Measurements from ENCODE around the gene FRYL.

The FRYL gene

DNA sequence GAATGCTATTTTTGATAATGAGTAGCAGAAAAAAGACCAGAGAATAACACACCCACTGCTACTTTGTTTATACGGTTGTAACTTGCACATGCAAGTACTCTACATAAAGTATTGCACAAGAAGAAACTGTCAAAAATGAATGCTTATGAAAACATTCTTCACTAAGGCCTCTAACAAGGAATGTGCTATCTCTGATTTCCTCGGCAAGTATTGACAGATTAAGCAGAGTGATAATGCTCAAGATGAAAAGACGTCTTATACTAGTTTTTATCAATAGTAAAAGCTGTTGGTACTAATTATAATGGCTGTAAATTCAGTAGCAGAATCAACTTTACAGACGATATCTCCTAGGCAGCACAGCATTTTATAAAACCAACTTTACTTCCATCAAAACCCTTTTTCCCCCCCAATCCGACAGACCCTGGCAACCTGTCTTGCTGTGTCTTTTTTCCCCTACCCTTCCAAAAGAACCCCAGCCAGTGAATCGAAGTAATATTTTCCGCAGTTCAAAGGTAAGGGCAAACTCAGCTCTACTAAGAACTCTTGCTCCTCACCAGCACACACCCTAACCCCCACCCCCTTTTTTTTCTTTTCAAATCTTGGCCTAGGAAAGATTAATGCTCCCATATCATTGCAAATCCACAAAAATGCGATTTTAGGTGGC, 1.5 kb downstream of the FRYL start:
- ChIA-PET CTCF (no interaction called here), POLR2A (no interaction called here)
- no peak for DNase-seq (ENCODE audit: extremely low spot score)
- TF ChIP-seq, protein P1, sequence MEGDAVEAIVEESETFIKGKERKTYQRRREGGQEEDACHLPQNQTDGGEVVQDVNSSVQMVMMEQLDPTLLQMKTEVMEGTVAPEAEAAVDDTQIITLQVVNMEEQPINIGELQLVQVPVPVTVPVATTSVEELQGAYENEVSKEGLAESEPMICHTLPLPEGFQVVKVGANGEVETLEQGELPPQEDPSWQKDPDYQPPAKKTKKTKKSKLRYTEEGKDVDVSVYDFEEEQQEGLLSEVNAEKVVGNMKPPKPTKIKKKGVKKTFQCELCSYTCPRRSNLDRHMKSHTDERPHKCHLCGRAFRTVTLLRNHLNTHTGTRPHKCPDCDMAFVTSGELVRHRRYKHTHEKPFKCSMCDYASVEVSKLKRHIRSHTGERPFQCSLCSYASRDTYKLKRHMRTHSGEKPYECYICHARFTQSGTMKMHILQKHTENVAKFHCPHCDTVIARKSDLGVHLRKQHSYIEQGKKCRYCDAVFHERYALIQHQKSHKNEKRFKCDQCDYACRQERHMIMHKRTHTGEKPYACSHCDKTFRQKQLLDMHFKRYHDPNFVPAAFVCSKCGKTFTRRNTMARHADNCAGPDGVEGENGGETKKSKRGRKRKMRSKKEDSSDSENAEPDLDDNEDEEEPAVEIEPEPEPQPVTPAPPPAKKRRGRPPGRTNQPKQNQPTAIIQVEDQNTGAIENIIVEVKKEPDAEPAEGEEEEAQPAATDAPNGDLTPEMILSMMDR (IDR thresholded peaks at IDR 0.05; ENCODE audit: control extremely low read depth, extremely low read depth, low read depth, missing control alignments): no peak

- TF ChIP-seq, protein P1 (IDR thresholded peaks at IDR 0.05; ENCODE audit: control extremely low read depth, extremely low read depth, low read depth, missing control alignments): no peak
- ChIA-PET POLR2A (no interaction called here), CTCF (no interaction called here)
- no peak for DNase-seq (ENCODE audit: extremely low spot score)
Observed at GRCh38 chr4:48777739-48778138, 2.3 kb downstream of the FRYL start.

DNA sequence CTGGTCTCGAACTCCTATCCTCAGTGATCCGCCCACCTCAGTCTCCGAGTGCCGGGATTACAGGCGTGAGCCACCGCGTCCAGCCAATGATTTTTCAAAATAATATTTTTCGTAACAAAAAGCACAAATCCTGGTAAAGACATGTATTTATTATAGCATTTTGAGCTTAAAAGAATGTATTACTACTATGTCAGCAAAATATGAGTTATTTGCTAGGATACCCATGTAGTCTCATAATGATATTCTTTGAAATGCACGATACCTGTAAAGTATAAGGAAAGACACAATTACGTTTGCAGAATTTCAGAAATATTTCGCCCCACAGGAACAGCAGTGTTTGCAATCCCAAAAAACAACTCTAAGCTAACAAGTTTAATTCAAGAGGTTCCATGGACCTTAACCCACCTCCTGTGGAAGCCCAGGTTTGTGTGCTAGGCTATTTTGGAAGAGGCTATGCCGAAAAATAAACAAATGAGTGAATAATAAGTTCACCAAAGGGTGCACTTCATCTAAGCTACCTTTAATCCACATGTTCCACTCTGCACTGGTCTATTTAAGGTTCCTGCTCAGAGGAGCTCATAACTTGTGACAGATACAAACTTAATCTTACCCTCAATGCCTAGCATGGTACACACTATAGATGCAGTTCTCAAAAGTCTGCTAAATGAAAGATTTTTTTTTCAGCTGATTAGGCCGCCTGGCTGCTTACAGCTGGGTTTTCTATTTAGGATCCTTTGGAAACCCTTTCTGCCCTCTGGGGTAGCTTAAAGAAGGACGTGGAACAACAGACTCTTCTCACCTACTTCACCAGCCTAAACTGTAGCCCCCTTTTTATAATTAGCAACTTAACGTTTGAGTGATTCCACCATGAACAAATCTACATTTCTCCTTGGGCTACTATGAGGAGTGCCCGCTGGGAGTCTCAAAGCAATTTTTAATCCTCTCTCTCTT, 5.0 kb downstream of the FRYL start:
- ChIA-PET POLR2A (no interaction called here), CTCF (interaction anchor here (0.8 to 1.3 kb wide), 5 partner anchors 9 to 76 kb away, joined by 3 to 4 read pairs (median 3); partner anchors contain the start of gene OCIAD1)
- TF ChIP-seq, protein P1 (IDR thresholded peaks at IDR 0.05; ENCODE audit: control extremely low read depth, extremely low read depth, low read depth, missing control alignments): no peak
- no peak for DNase-seq (ENCODE audit: extremely low spot score)

DNA sequence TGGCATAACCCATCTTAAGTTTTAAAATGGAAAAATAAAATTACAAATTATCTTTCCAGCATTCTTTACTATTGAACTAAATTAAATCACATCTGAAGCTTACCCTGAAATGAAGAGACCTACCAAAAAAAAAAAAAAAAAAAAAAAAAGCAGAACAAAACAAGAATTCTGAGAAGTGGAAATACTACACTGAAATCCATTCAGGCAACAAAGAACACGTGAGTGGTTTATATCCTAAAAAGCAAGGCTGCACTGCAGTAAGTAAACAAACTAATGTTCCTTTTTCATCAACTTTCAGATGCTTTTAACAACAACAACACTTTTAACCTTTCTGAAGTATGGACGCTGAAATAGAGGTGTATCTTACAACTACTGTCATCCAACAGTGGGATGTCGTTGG, 7.5 kb downstream of the FRYL start:
- POLR2A ChIA-PET: interaction anchor here (0.6 kb wide), 1 partner anchor 49 kb away, joined by 4 read pairs; no protein-coding TSS in a partner anchor
- CTCF ChIA-PET: no interaction called here
- TF ChIP-seq, protein P1 (IDR thresholded peaks at IDR 0.05; ENCODE audit: control extremely low read depth, extremely low read depth, low read depth, missing control alignments): no peak
- no peak for DNase-seq (ENCODE audit: extremely low spot score)

- POLR2A ChIA-PET: no interaction called here
- no peak for DNase-seq (ENCODE audit: extremely low spot score)
- CTCF ChIA-PET: no interaction called here
- TF ChIP-seq, protein P1 (IDR thresholded peaks at IDR 0.05; ENCODE audit: control extremely low read depth, extremely low read depth, low read depth, missing control alignments): no peak
Observed at GRCh38 chr4:48767055-48767929, 12.8 kb downstream of the FRYL start.
